Measurements from ENCODE around the gene CYSRT1.

The CYSRT1 gene

DNA sequence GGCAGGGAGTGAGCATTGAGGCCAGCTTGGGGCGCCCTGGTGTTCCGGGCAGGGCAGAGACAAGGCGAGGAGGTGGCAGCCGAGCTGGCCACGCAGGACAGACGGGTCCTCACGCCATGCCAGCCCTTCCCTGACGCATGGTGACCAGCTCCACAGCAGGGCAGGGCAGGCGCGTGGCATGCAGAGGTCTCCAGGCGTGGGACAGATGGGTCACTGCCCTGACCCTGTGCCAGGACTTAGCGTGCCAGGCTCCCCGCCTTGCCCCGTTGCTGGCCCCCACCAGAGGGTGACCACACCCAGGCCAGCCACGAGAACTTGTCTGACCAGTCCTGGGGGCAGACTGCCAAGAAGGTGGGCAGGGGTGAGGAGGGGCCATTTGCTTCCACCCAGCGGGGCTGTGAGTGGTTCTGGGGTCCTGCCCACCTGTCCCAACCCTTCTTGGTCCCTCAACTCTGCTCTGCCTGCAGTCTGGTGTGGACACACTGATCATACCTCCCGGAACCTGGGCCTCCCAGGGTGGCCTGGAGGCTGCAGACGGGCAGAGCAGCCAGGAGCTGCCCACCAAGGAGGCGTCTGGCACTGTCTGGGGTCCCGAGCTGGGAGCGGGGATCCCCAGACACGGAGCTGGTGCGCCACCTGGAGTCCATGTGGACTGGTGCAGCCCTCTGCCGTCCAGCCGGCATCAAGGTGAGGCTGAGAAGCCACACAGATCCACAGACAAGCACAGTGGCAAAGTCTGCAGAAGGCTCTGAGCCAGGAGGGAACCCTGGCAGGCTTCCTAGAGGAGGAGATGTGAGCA is 2.3 kb downstream of the CYSRT1 start, which contains the start of gene RNF224:
Gene RNF224, plus strand, starts transcription at position 449 of the 799 bp plus-strand sequence. CDS start 834 bp downstream, outside the sequence.
- peak; percentile 75 for DNase-seq (ENCODE audit: low read depth)

DNA sequence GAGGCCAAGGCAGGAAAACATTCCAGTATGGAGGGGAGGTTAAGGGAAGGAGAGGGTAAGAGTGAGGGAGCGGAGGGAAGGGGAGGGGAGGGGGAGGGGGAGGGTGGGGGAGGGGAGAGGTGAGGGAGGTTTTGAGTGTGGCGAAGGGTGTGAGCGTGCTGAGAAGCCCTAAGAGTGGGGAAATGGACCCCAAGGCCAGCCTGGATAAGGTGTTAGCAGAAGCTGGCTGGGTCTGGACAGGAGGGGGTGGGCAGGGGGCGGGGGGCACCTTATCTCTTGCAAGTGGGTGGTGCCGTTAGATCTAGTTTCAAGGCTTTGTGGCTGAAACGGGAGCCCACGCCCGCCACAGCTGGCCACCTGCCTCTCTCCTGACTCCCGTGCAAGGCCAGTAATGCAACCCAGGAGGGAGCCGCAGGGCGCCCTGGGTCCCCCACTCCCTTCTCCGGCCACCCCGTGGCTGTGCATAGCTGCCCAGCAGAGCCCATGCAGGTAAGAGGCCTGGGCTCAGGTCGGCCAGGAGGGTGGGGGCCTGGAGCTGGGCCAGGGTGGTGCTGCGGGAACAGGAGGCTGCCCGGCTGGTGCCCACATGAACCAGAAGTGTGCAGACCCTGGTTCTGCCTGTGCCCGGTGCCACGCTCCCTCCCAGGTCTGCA is 3.0 kb downstream of the CYSRT1 start:
- DNase-seq (ENCODE audit: low read depth) = no peak

DNA sequence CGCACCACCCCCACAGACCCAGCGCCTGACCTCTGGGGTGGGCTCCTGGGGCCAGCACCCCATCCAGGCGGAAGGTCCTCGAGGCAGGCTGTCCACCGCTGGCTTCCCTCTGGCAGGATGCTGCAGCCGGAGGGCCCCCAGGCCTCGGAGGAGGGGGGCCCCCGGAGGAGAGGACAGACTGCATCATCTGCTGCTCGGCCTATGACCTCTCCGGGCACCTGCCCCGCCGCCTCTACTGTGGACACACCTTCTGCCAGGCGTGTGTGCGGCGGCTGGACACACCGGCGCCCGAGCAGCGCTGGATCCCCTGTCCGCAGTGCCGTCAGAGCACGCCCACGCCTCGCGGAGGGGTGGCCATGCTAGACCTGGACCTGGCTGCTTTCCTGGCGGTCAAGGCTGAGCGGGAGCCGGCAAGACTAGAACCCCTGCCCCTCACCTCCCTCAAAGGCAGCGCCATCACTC is 3.6 kb downstream of the CYSRT1 start:
- DNase-seq (ENCODE audit: low read depth) = no peak

DNA sequence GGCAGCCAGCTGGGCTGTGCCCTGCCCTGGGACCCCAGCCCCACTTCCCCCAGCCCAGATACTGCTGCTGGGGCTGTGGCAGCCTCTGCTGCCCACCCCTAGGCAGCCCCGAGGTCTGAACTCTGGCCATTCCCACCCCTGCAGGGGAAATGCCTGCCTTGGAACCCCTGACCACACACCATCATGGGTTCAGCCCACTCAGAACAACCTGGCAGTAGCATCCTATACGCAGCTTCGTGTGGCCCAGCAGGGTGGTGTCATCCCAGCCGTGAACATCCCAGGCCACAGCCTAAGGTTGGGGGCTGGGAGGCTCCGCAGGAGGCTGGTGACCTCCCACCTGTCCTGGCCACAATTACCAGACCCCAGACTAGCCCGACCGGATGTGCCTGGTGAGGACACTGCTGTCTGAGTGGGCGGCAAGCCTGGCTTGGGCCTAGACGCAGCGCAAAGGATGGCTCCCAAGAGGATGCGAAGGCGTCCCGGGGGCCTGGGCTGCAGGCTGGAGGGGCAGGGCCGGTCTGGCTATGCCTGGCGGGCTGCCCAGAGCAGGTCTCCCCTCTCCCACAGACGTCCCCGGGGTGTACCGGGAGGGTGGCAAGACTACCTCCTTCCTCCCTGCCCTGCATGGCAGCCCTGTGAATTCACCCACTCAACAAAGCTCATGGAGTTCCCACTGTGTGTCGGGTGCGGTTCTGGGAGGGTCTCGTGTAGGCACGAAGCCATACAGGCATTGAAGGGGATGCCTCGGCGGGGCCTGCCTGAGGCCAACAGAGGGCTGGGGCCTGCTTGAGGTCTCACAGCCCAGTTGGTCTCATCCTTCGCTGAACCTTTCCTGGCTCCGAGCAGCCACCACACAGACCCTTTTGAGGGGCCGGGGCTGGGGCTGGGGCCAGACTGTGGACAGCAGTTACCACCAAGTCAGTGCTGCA is 4.3 kb downstream of the CYSRT1 start:
- no peak for DNase-seq (ENCODE audit: low read depth)

DNA sequence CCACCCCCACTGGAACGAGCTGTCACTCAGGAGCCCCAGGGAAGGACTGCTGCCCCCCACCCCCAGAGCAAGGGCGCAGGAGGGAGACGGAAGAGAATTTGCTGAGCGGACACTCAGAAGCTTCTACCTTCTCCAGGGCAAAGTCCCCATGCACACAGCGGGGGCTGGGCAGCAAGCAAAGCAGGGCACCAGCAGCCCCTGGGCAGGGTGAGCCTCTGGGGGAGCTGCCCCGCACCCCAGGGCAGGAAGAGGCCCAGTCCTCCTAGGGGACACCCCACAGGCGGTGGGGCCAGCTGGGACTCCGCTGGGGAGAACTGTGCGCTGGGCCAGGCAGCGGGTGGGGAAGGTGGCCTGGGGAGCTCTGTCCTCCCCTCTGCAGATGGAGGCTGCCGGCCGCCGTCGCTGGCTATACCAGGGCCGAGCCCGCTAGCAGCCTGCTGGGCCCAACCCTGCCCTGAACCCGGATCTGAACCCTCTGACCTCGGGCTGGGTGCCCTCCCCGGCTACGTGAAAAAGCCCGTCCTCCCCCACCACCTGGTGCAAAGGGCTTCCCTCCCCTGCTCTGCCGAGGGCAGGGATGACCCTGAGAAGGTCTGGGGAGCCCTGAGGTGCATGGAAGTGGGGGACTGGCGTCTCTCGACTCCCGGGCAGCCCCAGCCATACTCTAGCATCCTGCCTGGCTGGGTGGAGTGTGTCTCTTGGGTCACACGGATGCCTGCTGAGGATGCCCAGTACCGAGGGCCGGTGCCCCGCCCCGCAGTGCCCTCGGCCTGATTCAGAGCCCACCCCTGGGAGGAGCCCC is 5.1 kb downstream of the CYSRT1 start:
- no peak for DNase-seq (ENCODE audit: low read depth)

DNA sequence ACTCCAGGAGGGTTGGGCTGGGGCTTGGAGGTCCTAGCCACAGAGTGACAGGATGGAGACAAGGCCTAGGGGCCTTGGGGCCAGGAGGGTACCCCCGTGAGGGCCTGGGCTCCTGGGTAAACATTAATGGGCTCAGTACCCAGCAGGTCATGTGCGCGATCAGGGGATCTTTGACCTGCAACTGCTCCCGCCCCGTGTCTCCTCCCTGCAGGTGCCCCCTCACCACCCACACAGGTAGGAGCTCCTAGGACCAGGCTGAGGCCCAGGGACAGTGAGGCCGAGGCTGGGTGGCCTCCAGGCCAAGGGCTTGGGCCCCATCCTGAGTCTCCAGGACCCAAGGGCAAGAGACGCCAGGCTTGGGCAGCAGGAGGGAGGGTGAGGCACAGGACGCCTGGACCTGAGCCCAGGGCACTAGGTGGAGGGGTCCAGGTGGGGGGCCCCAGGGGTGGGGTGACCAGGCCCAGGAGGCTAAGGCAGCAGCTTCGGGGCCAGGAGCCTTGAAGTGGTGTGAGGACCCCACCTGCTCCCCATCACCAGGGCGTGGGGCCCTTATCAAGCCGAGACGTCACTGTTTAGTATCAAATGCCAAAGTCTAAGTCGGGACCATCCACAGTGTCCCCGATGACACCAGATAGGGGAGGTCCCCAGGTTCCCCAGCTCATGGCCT is 5.9 kb downstream of the CYSRT1 start, which contains the start of gene SLC34A3:
Gene SLC34A3, plus strand, starts transcription at position 197 of the 667 bp plus-strand sequence. CDS start 802 bp downstream, outside the sequence.
- DNase-seq (ENCODE audit: low read depth) = no peak

DNA sequence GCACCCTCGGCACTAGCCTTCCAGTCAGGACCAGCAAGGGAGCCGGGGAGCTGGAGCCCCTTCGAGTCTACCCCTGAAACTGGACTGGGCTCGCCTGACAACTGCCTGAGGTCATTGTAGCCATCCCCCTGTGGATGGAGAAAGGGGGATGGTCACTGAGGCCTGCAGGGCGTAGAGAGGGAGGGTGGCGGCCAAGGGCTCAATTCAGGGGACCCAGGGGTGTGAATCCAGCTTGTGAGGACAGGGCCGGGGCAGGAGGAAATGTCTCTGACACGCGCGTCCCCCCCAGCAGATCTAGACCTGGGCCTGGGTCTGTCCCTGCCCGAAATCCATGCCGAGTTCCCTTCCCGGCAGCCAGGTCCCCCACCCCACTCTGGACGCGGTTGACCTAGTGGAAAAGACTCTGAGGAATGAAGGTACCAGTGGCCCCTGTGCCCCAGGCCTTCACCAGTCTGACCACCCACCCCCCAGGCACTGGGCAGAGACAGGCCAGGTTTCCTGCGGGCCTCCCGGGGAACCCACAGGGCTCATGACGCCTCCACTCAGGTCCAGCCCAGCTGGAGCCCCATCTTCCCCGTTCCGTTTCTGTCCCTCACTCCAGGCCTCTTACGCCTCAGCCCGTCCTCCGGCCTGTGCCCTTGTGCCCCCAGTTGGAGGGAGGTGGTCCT is 6.5 kb downstream of the CYSRT1 start:
- DNase-seq (ENCODE audit: low read depth) = no peak

DNA sequence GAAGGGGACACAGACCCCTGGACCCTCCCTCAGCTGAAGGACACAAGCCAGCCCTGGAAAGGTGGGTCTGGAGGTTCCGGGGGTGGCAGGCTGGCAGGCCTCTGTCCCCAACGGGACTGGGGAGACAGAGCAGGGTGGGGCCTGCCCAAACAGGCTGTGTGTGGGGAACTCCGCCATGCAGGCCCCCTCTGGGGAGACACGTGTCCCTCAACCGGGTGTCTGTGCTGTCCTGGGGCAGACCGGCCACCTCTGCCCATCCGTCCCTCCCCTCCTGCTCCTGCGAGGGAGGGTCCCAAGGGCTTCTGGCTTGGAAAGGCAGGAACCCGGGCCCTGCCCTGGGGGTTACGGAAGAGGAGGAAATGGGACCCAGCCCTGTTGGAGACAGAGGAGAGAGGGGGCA is 7.1 kb downstream of the CYSRT1 start:
- no peak for DNase-seq (ENCODE audit: low read depth)

DNA sequence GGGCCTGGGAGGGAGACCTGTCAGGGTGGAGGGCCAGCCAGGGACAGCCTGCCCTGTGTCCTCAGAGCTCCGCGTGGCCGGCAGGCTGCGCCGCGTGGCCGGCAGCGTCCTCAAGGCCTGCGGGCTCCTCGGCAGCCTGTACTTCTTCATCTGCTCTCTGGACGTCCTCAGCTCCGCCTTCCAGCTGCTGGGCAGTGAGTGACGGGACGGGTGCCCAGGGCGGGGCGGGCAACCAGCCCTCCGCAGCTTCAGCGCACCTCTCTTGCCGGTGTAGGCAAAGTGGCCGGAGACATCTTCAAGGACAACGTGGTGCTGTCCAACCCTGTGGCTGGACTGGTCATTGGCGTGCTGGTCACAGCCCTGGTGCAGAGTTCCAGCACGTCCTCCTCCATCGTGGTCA is 7.5 kb downstream of the CYSRT1 start:
- DNase-seq (ENCODE audit: low read depth) = no peak

DNA sequence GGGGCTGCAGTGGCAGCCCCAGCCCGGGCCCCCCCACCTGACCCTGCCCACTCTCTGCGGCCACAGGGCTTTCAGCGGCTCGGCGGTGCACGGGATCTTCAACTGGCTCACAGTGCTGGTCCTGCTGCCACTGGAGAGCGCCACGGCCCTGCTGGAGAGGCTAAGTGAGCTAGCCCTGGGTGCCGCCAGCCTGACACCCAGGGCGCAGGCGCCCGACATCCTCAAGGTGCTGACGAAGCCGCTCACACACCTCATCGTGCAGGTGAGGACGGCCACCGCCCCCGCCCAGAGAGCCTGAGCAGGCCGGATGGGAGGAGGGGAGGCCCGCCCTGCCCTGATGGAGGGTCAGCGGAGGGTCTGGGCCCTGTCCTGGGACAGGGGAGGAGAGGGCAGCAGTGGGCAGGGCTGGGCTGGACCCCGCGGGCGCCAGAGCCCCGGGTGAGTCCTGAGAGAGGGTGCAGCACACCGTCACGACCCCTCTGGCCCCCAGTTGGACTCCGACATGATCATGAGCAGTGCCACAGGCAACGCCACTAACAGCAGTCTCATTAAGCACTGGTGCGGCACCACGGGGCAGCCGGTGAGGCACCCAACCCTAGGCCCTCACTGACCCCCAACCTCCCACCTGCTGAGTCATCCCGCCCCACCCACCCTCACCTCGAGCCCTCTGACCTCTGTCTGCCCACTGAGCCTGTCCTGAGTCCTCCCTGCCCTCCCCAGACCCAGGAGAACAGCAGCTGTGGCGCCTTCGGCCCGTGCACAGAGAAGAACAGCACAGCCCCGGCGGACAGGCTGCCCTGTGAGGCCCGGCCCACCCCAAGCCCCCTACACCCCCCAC is 8.4 kb downstream of the CYSRT1 start:
- no peak for DNase-seq (ENCODE audit: low read depth)

DNA sequence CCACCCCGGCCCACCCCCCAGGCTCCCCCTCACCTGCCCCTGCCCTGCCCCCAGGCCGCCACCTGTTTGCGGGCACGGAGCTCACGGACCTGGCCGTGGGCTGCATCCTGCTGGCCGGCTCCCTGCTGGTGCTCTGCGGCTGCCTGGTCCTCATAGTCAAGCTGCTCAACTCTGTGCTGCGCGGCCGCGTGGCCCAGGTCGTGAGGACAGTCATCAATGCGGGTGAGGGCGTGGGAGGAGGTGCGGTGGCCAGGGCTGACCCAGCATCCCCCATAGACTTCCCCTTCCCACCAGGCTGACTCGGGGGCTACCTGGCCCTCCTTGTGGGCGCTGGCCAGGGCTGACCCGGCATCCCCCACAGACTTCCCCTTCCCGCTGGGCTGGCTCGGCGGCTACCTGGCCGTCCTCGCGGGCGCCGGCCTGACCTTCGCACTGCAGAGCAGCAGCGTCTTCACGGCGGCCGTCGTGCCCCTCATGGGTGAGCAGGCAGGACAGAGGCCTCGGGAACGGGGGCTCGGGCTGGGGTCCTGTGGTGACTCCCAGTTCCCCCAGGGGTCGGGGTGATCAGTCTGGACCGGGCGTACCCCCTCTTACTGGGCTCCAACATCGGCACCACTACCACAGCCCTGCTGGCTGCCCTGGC is 9.2 kb downstream of the CYSRT1 start:
- DNase-seq (ENCODE audit: low read depth) = no peak

DNA sequence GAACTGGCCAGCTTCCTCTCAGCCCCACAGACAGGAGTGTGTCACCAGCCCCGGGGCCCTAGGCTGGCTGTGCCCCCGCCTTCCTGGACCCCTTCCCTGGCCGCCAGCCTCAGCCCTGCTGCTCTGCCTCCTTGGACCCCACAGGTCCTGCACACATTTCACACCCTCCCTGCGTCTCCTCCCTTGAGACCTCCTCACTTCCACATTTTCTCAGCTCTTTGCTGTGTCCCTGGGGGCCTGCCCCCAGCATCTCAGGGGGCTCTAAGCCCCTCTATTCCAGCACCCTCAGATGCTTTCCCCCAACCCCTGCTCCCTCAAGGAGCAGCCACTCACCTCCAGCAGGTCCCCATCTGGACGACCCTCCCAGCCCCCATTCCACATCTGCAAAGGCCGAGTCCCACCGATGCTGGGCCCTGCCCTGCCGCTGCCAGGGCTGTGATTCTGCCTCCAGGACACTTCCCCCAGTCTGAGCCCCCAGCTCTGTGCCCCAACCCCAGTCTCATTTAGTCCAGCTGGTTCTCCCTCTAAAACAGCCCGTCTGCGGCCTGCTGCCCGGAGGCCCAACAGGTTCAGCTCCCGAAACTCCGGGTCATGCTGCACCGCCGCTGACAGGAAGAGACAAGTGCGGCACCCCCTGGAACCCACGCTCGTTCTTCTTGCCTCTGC is 9.9 kb downstream of the CYSRT1 start:
- DNase-seq (ENCODE audit: low read depth) = no peak

DNA sequence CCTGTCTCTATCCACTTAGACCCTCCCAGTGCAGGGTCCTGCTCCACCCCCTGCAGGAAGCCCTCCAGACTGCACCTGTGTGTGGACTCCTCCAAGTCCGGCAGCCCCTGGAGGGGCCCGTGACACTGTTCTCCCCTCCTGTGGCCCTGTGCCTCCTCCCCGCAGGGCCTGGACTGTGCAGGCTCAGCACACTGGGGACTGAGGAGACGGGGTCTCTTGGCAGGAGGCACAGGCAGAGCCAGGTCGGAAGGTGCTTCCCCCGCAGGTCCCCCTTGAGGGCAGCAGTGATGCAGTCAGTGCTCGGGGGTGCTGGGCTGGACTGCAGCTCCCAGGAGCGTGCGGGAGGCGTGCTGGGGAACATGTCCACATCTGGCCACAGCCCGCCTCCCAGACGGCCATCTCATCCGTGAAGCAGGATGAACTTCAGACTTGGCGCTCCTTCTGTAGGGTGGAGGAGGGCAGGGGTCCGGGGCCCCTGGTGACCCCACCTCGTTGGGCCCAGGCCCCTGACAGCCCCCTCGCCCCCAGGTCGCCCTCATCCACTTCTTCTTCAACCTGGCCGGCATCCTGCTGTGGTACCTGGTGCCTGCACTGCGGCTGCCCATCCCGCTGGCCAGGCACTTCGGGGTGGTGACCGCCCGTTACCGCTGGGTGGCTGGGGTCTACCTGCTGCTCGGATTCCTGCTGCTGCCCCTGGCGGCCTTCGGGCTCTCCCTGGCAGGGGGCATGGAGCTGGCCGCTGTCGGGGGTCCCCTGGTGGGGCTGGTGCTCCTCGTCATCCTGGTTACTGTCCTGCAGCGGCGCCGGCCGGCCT is 10.7 kb downstream of the CYSRT1 start:
- no peak for DNase-seq (ENCODE audit: low read depth)

DNA sequence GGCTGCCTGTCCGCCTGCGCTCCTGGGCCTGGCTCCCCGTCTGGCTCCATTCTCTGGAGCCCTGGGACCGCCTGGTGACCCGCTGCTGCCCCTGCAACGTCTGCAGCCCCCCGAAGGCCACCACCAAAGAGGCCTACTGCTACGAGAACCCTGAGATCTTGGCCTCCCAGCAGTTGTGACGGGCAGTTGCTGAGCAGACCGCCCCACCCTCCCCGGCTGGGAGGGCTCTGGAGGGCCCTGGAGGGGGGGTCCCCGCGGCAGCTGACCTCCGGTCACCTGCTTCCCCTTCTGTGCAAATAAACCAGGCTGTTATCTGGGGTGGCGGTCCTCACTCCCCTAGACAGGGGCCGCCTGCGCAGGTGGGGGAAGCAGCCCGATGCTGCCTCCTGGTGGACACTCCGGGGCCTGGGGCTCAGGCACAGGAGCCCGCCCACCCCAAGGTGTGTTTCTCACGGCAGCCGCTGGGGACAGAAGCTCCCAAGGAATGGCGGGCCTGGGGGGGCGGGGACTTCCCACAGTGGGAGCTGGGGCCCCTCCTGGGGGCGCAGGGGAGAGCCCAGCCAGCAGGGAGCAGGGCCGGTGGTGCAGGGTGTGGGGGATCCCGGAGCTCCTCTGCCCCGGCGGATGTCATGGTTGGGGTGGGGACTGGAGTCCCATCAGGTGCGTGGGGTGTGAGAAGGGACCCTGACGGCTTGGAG is 11.4 kb downstream of the CYSRT1 start:
- peak; percentile 77 for DNase-seq (ENCODE audit: low read depth)

DNA sequence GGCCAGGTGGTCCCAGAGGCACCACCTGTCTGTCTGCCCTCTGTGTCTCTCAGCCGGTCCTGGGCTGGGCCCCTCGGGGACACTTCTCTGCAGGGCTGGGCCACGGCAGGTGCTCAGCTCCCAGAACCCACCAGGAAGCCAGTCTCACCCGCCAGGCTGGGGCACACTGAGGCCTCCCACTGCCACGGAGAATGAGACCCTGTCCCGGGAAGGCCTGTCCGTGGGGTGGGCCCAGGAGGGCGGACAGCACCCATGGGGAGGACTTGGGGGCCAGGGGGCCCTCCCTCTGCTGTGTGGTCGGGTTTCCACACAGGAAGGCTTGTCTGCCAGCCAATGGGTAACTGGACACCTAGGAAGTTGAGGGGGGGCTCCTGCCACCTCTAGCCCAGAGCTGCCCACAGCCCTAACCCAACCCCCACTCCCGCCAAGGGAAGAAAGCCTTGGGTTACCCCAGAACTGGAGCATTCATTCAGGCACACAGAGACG is 12.0 kb downstream of the CYSRT1 start:
- DNase-seq (ENCODE audit: low read depth) = no peak

Data from EH (cell line).